Measurements from ENCODE around the gene ATP6V1C2.

Gene ATP6V1C2

GRCh38 chr2:10783421-10783820 lies 62.0 kb downstream of the ATP6V1C2 start:
- no peak overlapping the region for H3K4me3 ChIP-seq (ENCODE audit: low read depth, low read length)
- no peak overlapping the region for H3K27ac ChIP-seq
- H3K27me3 ChIP-seq (replicated peaks), result no peaks in the 10 kb centered on the region
- in situ Hi-C loops (cut with HindIII; ENCODE audit: low pct_ligation_motif_present, low sequenced_read_pairs), result no loop called here
- no peak for DNase-seq
- TF ChIP-seq CTCF (IDR thresholded peaks at IDR 0.05; ENCODE audit: low read depth, low read length, missing control alignments), result no peak
- peaks cover 79% of the 10 kb centered on the region for H3K36me3 ChIP-seq (replicated peaks)

GRCh38 chr2:10784719-10785118 lies 63.3 kb downstream of the ATP6V1C2 start:
- peaks cover 87% of the 10 kb centered on the region for H3K36me3 ChIP-seq (replicated peaks)
- no peak overlapping the region for H3K27ac ChIP-seq
- no peak for TF ChIP-seq CTCF (IDR thresholded peaks at IDR 0.05; ENCODE audit: low read depth, low read length, missing control alignments)
- H3K27me3 ChIP-seq (replicated peaks), result no peaks in the 10 kb centered on the region
- no peak overlapping the region for H3K4me3 ChIP-seq (ENCODE audit: low read depth, low read length)
- no peak for DNase-seq
- in situ Hi-C loops (cut with HindIII; ENCODE audit: low pct_ligation_motif_present, low sequenced_read_pairs), result no loop called here

- no peak for TF ChIP-seq CTCF (IDR thresholded peaks at IDR 0.05; ENCODE audit: low read depth, low read length, missing control alignments)
- in situ Hi-C loops (cut with HindIII; ENCODE audit: low pct_ligation_motif_present, low sequenced_read_pairs), result no loop called here
- H3K27ac ChIP-seq, result no peak overlapping the region
- H3K4me3 ChIP-seq (ENCODE audit: low read depth, low read length), result no peak overlapping the region
- DNase-seq, result no peak
- H3K36me3 ChIP-seq (replicated peaks), result peaks cover 84% of the 10 kb centered on the region
- no peaks in the 10 kb centered on the region for H3K27me3 ChIP-seq (replicated peaks)
Measured at GRCh38 chr2:10785260-10785659, 63.8 kb downstream of the ATP6V1C2 start.

GRCh38 chr2:10786240-10786982 lies 65.0 kb downstream of the ATP6V1C2 start:
- Histone ChIP-seq H3K27ac (no peak overlapping the region), H3K4me3 (ENCODE audit: low read depth, low read length) (no peak overlapping the region), H3K36me3 (replicated peaks) (peaks cover 87% of the 10 kb centered on the region), H3K27me3 (replicated peaks) (no peaks in the 10 kb centered on the region)
- TF ChIP-seq CTCF (IDR thresholded peaks at IDR 0.05; ENCODE audit: low read depth, low read length, missing control alignments), result no peak
- DNase-seq, result no peak
- in situ Hi-C loops (cut with HindIII; ENCODE audit: low pct_ligation_motif_present, low sequenced_read_pairs), result no loop called here

- TF ChIP-seq CTCF (IDR thresholded peaks at IDR 0.05; ENCODE audit: low read depth, low read length, missing control alignments), result peak; percentile 52
- peaks cover 86% of the 10 kb centered on the region for H3K36me3 ChIP-seq (replicated peaks)
- DNase-seq, result no peak
Measured at GRCh38 chr2:10787176-10787968, 65.9 kb downstream of the ATP6V1C2 start.

More at GRCh38 chr2:10787176-10787968, 65.9 kb downstream of the ATP6V1C2 start:
- in situ Hi-C loops (cut with HindIII; ENCODE audit: low pct_ligation_motif_present, low sequenced_read_pairs), result no loop called here
- Histone ChIP-seq H3K27me3 (replicated peaks) (no peaks in the 10 kb centered on the region), H3K4me3 (ENCODE audit: low read depth, low read length) (no peak overlapping the region), H3K27ac (no peak overlapping the region)
